GM10266 (cell line): Measurements from ENCODE around the gene RASGRP3.
A peak's percentile ranks its signal among the peaks of the same experiment; 100 is the strongest.

Source experiments
- DNase-seq: peaks from one replicate; pipeline ENCODE4 v3.0.0; 2012; ENCODE audit errors: extremely low spot score
- CTCF ChIP-seq: IDR thresholded peaks from 2 replicates; pipeline ENCODE4 v1.5.1; 2012; ENCODE audit warnings: mild to moderate bottlenecking, low read depth; ENCODE audit not compliant: control insufficient read depth, insufficient read depth; ENCODE audit errors: missing control alignments

RASGRP3 gene

GRCh38 chr2:33494877-33495641 lies 18.6 kb downstream of the RASGRP3 start:
- TF ChIP-seq CTCF: no peak
- no peak for DNase-seq

GRCh38 chr2:33495683-33496082 lies 19.2 kb downstream of the RASGRP3 start:
- no peak for DNase-seq
- TF ChIP-seq CTCF: no peak

- no peak for TF ChIP-seq CTCF
- no peak for DNase-seq
Observed at GRCh38 chr2:33496150-33496549, 19.7 kb downstream of the RASGRP3 start.

- DNase-seq: no peak
- no peak for TF ChIP-seq CTCF
Observed at GRCh38 chr2:33496726-33497125, 20.3 kb downstream of the RASGRP3 start.

- TF ChIP-seq CTCF: no peak
- peak; percentile 42 for DNase-seq
Observed at GRCh38 chr2:33497221-33497650, 20.8 kb downstream of the RASGRP3 start.

GRCh38 chr2:33498291-33498956 lies 22.0 kb downstream of the RASGRP3 start:
- DNase-seq: no peak
- no peak for TF ChIP-seq CTCF

GRCh38 chr2:33500177-33500576 lies 23.7 kb downstream of the RASGRP3 start:
- no peak for DNase-seq
- TF ChIP-seq CTCF: no peak
